GM10266 (cell line): ENCODE data around the gene MEX3D.

ENCODE experiments used
- DNase-seq: peaks from one replicate; pipeline ENCODE4 v3.0.0; 2012; ENCODE audit errors: extremely low spot score
- TF ChIP-seq, protein P1 (sequence below): IDR thresholded peaks from 2 replicates; pipeline ENCODE4 v1.5.1; 2012; ENCODE audit warnings: mild to moderate bottlenecking, low read depth; ENCODE audit not compliant: control insufficient read depth, insufficient read depth; ENCODE audit errors: missing control alignments

Gene MEX3D

DNA sequence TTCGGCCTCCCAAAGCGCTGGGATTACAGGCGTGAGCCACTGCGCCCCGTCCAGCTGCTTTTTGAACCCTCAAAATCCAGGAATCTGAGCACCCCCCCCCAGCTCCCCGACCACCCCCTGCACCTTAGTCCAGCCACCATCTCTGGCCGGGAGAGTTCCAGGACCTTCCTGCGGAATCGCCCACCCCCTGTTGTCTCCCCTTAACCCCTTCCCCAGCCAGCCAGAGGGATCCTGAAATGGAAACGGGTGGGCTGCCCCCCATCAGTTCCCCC is 25.3 kb upstream of the MEX3D start:
- TF ChIP-seq, protein P1, sequence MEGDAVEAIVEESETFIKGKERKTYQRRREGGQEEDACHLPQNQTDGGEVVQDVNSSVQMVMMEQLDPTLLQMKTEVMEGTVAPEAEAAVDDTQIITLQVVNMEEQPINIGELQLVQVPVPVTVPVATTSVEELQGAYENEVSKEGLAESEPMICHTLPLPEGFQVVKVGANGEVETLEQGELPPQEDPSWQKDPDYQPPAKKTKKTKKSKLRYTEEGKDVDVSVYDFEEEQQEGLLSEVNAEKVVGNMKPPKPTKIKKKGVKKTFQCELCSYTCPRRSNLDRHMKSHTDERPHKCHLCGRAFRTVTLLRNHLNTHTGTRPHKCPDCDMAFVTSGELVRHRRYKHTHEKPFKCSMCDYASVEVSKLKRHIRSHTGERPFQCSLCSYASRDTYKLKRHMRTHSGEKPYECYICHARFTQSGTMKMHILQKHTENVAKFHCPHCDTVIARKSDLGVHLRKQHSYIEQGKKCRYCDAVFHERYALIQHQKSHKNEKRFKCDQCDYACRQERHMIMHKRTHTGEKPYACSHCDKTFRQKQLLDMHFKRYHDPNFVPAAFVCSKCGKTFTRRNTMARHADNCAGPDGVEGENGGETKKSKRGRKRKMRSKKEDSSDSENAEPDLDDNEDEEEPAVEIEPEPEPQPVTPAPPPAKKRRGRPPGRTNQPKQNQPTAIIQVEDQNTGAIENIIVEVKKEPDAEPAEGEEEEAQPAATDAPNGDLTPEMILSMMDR: no peak

DNA sequence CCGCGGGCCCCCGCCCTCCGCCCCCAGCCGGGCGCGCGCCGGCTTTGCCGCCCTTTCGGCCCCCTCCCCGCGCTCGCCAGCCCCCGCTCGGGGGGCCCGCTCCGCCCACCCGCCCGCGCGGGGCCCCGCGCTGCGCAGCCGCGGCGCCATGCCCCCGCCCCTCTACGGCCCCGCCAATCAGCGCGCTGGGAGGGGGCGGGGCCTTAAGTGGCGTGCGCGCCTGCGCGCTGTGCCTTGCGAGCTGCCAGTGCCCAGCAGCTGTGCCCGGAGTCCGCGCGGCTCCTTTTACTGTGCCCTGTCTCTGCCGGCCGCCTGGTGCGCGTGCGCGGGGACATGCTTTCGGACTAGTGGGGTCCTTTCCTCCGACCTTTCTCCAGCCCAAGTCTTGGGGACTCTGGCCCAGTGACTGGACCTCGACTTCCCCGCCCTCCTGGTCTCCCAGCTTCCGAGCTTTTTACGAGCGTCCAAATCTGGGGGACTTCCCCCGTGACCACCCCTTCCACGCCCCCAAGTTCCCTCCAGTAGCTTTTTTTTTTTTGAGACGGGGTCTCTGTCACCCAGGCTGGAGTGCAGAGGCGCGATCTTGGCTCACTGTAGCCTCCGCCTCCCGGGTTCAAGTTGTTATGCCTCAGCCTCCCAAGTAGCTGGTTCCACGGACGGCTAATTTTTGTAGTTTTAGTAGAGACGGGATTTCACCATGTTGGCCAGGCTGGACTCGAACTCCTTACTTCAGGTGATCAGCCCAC is 24.8 kb upstream of the MEX3D start, which contains the start of gene MBD3:
MBD3 (minus strand) TSS at position 111 of the 746 bp plus-strand sequence. CDS start 234 bp downstream, outside the sequence.
- TF ChIP-seq, protein P1: no peak
- peak; percentile 100 for DNase-seq

More for the DNA sequence above, 25.3 kb upstream of the MEX3D start:
- DNase-seq: no peak

DNA sequence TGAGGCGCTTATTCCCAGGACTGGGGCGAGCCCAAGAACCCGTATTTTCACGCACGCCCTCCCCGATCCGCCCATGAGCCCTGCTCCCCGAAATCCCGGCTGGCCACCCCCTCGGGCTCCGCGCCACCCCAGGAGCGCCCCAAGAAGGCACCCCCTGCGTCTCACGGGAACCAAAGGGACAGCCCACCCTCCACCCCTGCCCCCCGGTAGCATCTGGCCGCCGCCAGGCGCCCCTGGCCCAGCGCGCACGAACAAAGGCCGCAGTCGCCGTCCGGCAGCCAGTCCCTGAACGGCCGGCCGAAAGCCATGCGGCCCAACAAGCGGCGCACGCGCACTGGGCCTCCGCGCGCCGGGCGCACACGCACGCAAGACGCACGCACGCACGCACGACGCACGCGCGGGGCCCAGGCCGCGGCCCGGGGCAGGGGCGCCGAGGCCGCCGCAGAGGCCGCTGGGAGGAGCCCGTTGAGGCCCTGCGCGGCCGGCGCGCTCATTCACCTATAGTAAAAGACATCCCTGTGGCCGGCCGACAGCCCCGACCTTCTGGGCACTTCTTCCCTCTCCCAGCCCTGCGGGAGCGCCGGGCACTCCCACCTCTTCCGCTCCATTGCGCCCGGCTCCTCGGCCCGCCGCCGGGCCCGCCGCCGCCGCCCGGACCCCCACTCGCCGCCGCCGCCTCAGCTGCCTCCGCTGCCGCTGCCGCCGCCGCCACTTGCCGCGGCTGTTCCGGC is 24.1 kb upstream of the MEX3D start:
- DNase-seq: peak; percentile 99
- TF ChIP-seq, protein P1: no peak

DNA sequence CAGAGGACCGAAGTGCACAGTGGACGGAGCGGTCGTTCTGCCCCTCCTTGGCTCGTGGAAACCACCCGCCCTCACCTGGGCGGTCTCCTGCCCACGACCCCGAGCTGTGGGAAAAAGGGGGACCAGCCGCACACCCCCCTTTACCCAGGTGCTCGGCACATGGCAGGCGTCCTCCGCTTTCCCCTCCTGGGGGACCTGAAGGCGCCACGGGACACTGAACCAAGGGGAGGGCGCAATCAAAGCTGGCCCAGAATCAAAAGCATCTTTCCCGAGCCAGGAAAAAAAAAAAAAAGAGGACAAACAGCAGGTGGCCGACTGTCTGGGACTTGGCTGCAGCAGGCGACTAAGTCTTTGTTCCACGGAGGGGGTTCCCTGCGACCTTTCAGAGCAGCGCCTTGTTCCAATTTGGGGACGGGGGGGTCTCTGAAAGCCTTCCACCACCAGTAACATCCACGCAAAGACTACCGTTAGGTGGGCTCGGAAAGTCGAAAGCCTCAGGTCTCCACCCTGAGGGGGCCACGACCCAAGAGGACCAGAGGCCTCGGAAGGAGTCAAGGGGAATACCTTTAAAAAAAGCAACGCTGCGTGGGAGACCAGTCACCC is 23.4 kb upstream of the MEX3D start:
- DNase-seq: no peak
- TF ChIP-seq, protein P1: no peak

DNA sequence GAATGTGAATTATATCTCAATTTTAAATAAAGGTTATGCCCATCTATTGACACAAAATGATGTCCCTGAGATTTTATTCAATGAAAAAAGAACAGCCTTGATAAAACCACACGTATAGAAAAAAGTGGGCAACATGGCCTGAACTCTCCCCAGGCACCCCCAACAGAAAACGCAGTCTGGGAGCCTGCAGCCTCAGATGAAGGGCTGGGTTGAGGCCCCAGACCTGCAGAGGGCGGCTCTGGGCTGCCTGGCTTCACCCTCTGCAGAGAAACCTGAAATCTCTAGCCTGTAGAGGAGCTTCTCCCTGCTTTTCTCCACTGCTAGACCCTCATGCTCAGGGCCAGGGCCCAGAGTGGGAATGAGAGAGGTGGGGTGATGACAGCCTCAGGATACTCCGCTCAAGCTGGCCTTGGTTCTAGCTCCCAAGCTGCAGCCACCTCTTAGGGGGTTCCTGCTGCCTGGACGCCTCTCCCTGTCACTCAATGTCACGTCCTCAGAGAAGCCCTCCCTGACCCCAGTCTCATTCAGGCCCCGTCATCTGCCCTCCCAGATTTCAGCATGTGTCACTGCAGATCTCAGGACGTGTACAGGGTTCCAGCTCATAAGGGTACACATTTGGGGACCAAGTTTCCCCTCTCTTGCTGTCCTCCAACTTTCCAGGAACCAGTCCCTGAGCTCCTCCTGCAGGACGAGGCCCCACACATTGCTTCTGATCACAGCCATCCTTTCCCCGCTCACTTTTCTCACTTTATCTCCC is 22.7 kb upstream of the MEX3D start:
- peak; percentile 82 for DNase-seq
- TF ChIP-seq, protein P1: peak; percentile 66

DNA sequence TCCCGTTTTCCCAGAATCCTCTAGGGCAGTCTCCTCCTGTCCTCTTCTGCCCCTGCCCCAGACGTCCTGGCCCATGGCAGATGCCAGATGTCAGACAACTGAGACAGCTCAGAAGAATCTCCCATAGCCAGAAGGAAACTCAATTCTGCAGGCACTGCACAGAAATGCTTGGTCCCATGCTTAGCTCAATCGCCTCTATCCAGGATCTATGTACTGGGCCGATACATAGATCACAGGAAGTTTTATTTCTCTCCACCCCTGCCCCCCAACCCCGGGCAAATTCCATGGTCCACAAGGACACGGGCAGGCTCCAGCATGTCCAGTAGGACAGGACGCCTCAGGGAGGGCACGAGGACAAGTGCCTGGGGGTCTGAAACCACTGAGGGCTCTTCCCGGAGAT is 19.7 kb upstream of the MEX3D start:
- TF ChIP-seq, protein P1: no peak
- DNase-seq: no peak
